ENCODE results near the gene DBX2. TPM values are rescaled to one million over a fixed set of nuclear protein-coding genes. Genes with fewer than 3 reads are reported as not detected.

DBX2 gene
- total RNA-seq, 2 experiments from 2014 or later = not detected

DNA sequence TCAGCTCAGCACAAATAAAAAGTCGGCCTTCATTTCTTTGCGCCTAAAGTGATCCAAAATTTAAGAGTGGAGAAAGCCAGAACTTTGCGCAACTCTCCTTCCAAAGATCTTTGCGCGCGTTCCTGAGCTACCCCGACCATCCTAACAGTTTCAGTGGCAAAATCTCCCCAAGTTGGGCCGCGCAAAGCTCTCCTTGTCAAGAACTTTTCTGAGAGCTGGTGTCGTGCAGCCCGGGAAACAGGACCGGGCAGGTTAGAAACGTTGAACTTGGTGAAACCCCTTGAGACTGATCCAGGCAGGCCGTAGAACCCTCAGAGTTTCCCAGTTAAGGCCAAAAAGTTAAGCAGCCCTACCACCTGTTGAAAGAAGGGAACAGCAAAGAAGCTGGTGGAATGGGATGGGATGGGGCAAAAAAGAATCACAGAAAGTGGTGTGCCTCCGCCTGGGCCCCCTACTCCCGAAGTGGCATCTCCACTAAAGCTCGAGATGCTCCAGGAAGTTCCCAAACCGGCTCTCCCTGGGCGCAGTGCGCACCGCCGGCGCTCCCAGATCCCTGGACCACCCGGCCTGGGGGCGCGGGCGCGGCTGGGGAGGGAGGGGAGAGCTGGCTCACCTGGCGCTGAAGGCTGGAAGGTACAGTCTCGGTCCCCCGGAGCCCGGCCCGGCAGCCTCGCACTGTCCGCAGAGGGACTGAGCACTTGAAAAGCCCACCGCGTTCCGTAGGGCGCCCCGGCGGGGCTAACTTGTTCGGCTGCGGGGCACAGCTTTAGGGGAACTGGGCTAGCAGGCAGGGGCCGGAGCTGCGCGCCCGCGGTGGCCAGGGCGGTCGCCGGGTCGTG lies 768 bp downstream of the DBX2 start:
- POLR2A ChIA-PET = no interaction called here
- H3K4me1 ChIP-seq (ENCODE audit: insufficient read depth, low read length, poor library complexity, severe bottlenecking) = no peaks in the 10 kb centered on the region
- no peak for DNase-seq (ENCODE audit: low spot score)
- no peak overlapping the region for H3K4me2 ChIP-seq (ENCODE audit: low read length)
- no peaks in the 10 kb centered on the region for H3K9me3 ChIP-seq (ENCODE audit: low read length)
- no peaks in the 10 kb centered on the region for H3K36me3 ChIP-seq (ENCODE audit: insufficient read depth, low read length)
- H3K27ac ChIP-seq (ENCODE audit: low read depth, low read length, poor library complexity, severe bottlenecking) = no peak overlapping the region
- TF ChIP-seq, protein P1, sequence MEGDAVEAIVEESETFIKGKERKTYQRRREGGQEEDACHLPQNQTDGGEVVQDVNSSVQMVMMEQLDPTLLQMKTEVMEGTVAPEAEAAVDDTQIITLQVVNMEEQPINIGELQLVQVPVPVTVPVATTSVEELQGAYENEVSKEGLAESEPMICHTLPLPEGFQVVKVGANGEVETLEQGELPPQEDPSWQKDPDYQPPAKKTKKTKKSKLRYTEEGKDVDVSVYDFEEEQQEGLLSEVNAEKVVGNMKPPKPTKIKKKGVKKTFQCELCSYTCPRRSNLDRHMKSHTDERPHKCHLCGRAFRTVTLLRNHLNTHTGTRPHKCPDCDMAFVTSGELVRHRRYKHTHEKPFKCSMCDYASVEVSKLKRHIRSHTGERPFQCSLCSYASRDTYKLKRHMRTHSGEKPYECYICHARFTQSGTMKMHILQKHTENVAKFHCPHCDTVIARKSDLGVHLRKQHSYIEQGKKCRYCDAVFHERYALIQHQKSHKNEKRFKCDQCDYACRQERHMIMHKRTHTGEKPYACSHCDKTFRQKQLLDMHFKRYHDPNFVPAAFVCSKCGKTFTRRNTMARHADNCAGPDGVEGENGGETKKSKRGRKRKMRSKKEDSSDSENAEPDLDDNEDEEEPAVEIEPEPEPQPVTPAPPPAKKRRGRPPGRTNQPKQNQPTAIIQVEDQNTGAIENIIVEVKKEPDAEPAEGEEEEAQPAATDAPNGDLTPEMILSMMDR (conservative IDR thresholded peaks at IDR 0.05; ENCODE audit: low read length) = no peak
- TF ChIP-seq EZH2phosphoT487 (IDR thresholded peaks at IDR 0.05; ENCODE audit: borderline replicate concordance, low read depth, low read length) = no peak
- H3K4me3 ChIP-seq (ENCODE audit: low read depth, low read length, poor library complexity, severe bottlenecking) = no peak overlapping the region
- H3K79me2 ChIP-seq (ENCODE audit: insufficient read depth, low read depth, low read length) = no peaks in the 10 kb centered on the region
- intact Hi-C loops (cut with micrococcal nuclease; ENCODE audit: unreplicated experiment) = no loop called here
- H4K20me1 ChIP-seq (ENCODE audit: insufficient read depth, low read length) = no peaks in the 10 kb centered on the region
- no peaks in the 10 kb centered on the region for H3K9me2 ChIP-seq (ENCODE audit: insufficient read depth, low read length)
- no peak overlapping the region for H2AFZ ChIP-seq (ENCODE audit: low read length)
- CTCF ChIA-PET (ENCODE audit: unreplicated experiment) = no interaction called here
- BruUV-seq (replicated peaks) = no TSS peak

DNA sequence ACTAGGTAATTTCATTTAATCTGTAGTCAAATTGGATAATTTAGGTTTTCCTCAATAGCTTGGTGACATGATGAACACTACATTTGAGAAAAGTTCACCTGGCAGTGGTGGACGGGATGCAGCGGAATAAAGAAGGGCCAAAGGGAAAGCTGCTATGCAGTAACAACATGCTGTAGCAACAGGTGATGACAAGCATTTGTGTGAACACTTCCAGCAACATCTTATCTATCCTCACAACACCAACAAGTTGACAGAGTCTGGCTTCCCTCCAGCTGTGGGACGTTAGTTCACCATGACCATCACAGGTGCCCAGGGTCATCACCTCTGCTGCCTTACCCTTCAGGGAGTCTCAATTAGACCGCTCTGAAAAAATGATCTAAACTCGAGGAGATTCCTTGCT lies 8.3 kb downstream of the DBX2 start:
- Histone ChIP-seq H3K36me3 (ENCODE audit: insufficient read depth, low read length) (no peaks in the 10 kb centered on the region), H3K9me3 (ENCODE audit: low read length) (no peaks in the 10 kb centered on the region), H3K9me2 (ENCODE audit: insufficient read depth, low read length) (no peaks in the 10 kb centered on the region), H3K4me3 (ENCODE audit: low read depth, low read length, poor library complexity, severe bottlenecking) (no peak overlapping the region), H2AFZ (ENCODE audit: low read length) (no peak overlapping the region), H3K4me2 (ENCODE audit: low read length) (no peak overlapping the region), H3K27ac (ENCODE audit: low read depth, low read length, poor library complexity, severe bottlenecking) (no peak overlapping the region), H4K20me1 (ENCODE audit: insufficient read depth, low read length) (no peaks in the 10 kb centered on the region), H3K4me1 (ENCODE audit: insufficient read depth, low read length, poor library complexity, severe bottlenecking) (no peaks in the 10 kb centered on the region), H3K79me2 (ENCODE audit: insufficient read depth, low read depth, low read length) (no peaks in the 10 kb centered on the region)
- no TSS peak for BruUV-seq (replicated peaks)
- intact Hi-C loops (cut with micrococcal nuclease; ENCODE audit: unreplicated experiment) = no loop called here
- DNase-seq (ENCODE audit: low spot score) = no peak
- CTCF ChIA-PET (ENCODE audit: unreplicated experiment) = no interaction called here
- TF ChIP-seq, protein P1 (conservative IDR thresholded peaks at IDR 0.05; ENCODE audit: low read length) = no peak
- no peak for TF ChIP-seq EZH2phosphoT487 (IDR thresholded peaks at IDR 0.05; ENCODE audit: borderline replicate concordance, low read depth, low read length)
- POLR2A ChIA-PET = interaction anchor here (0.6 kb wide), 1 partner anchor 530 kb away, joined by 3 read pairs; no protein-coding TSS in a partner anchor

DNA sequence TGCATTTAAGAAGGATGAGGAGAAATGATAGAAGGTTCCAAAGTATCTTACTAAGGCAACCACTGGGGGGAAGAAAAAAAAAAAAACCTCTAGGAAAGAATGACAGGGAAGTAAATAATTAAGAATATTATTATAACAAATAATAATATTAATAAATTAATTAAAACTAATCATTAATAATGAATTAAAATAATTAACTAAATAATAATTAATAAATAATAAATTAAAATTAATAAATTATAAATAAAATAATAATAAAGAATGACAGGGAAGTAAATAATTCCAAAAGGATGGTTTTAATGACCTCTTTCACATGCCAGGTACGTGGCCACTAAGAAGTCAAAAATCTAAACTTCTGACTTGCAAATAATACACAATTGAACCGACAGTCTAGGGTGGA lies 9.9 kb downstream of the DBX2 start:
- BruUV-seq (replicated peaks) = no TSS peak
- Histone ChIP-seq H2AFZ (ENCODE audit: low read length) (no peak overlapping the region), H4K20me1 (ENCODE audit: insufficient read depth, low read length) (no peaks in the 10 kb centered on the region), H3K4me3 (ENCODE audit: low read depth, low read length, poor library complexity, severe bottlenecking) (no peak overlapping the region), H3K4me1 (ENCODE audit: insufficient read depth, low read length, poor library complexity, severe bottlenecking) (no peaks in the 10 kb centered on the region), H3K9me2 (ENCODE audit: insufficient read depth, low read length) (no peaks in the 10 kb centered on the region), H3K79me2 (ENCODE audit: insufficient read depth, low read depth, low read length) (no peaks in the 10 kb centered on the region), H3K36me3 (ENCODE audit: insufficient read depth, low read length) (no peaks in the 10 kb centered on the region), H3K27ac (ENCODE audit: low read depth, low read length, poor library complexity, severe bottlenecking) (no peak overlapping the region), H3K4me2 (ENCODE audit: low read length) (no peak overlapping the region), H3K9me3 (ENCODE audit: low read length) (no peaks in the 10 kb centered on the region)
- DNase-seq (ENCODE audit: low spot score) = no peak
- TF ChIP-seq, protein P1 (conservative IDR thresholded peaks at IDR 0.05; ENCODE audit: low read length) = no peak
- TF ChIP-seq EZH2phosphoT487 (IDR thresholded peaks at IDR 0.05; ENCODE audit: borderline replicate concordance, low read depth, low read length) = no peak
- ChIA-PET CTCF (ENCODE audit: unreplicated experiment) (no interaction called here), POLR2A (no interaction called here)
- intact Hi-C loops (cut with micrococcal nuclease; ENCODE audit: unreplicated experiment) = no loop called here

Measured in OCI-LY7 (cell line).